ENCODE data around the gene CFDP1. TPM values are rescaled to one million over a fixed set of nuclear protein-coding genes. Genes with fewer than 3 reads are reported as not detected.

The CFDP1 gene
- total RNA-seq, 1 donor from 2014 or later: 49.0 TPM

DNA sequence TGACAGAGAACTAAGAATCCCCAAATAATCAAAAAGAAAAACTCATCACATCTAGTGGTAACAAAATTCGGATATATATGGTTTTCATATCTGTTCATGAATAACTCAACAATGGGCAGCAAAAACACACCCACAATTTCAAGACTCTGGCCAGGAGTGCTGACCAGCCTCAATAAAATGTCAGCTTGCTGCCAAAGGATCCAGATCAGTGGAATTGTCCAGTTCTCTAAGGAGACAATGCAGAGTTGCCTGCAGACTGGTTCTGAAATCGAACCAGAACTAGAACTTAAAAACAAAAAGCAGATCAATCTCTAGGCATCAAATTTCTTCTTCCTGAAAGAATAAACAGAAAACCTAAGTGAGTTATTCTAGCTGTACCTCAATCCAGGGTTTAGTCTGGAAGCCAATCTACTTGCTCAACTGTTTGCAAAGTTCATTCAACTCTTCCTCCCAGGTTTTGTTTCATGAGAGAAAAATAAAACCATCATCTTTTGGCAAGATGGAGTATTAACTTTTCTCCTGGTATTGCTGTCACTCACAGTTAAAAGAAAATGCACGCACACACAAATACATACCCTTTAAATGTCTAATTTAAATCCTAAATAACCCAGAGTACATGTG lies 61.0 kb downstream of the CFDP1 start:
- H3K4me1 ChIP-seq: peaks cover 5% of the 10 kb centered on the region
- no peak for TF ChIP-seq CTCF (IDR thresholded peaks at IDR 0.05)
- intact Hi-C loops (cut with DNase I): no loop called here
- DNase-seq (no peak), ATAC-seq (no peak)
- no peak overlapping the region for H3K27ac ChIP-seq
- peaks cover 12% of the 10 kb centered on the region for H3K36me3 ChIP-seq
- no peaks in the 10 kb centered on the region for H3K9me3 ChIP-seq
- no peak overlapping the region for H3K4me3 ChIP-seq
- H3K27me3 ChIP-seq: no peaks in the 10 kb centered on the region

DNA sequence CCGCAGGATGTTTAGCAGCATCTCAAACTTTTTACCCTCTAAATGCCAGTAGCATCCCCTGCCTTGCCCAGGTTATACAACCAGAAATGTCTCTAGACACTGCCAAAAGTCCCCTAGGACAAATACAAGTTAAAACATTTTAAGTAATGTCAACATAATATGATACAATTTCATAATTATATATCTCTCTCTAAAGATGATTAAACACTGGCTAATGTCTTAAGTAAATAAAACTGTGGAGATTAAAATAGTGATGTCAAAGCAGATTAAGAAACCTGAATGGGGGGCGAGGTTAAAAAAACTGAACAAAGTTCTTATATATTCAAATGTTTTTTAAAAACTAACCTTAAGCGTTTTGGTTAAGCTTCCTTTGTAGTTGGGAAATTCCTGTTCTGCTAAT lies 62.1 kb downstream of the CFDP1 start:
- H3K9me3 ChIP-seq: no peaks in the 10 kb centered on the region
- DNase-seq (no peak), ATAC-seq (no peak)
- peaks cover 12% of the 10 kb centered on the region for H3K36me3 ChIP-seq
- TF ChIP-seq CTCF (IDR thresholded peaks at IDR 0.05): no peak
- no peak overlapping the region for H3K4me3 ChIP-seq
- no peaks in the 10 kb centered on the region for H3K27me3 ChIP-seq
- no peaks in the 10 kb centered on the region for H3K4me1 ChIP-seq
- intact Hi-C loops (cut with DNase I): no loop called here
- H3K27ac ChIP-seq: no peak overlapping the region

DNA sequence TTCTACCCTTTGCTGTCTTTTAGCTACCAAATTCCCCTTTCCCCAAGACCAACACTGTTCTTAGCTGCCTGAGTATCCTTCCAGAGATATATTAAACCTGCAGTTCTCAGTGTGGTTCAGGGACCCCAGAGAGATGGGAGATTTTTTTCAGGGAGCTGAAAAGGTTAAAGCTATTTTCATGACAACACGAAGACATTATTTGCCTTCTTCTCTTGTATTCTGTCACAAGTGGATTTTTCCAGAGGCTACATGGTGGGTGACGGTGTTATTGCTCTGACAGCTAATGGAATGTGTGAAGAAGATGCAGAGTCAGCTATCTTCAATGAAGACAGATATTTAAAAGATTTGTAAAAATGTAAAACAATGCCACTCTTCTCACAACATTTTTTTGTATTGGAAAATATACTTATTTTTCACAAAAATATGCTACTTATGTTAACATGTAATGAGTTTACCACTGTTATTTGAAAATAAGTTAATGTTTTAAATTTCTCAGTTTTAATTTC lies 69.0 kb downstream of the CFDP1 start:
- H3K36me3 ChIP-seq: no peaks in the 10 kb centered on the region
- H3K9me3 ChIP-seq: no peaks in the 10 kb centered on the region
- DNase-seq (no peak), ATAC-seq (no peak)
- H3K27me3 ChIP-seq: no peaks in the 10 kb centered on the region
- TF ChIP-seq CTCF (IDR thresholded peaks at IDR 0.05): no peak
- H3K27ac ChIP-seq: no peak overlapping the region
- no peaks in the 10 kb centered on the region for H3K4me1 ChIP-seq
- intact Hi-C loops (cut with DNase I): no loop called here
- H3K4me3 ChIP-seq: no peak overlapping the region

DNA sequence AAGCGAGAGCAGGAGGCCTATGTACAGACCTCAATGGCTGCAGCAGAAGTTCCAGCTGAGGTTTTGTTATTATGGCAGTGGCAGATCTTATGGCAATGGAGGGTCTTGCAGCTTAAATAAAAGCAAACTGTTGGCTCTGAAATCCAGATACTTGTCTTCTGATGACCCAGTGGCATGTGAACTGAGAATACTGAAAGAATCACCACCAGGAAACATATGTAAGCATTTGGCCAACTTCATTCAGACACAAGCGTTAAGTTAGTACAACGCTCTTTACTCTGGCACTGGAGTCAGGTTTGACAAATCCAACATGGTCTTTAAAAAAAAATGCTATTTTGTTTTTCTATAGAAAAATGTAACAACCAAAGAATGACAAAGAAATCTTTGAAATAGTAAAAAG lies 70.5 kb downstream of the CFDP1 start:
- Histone ChIP-seq H3K9me3 (no peaks in the 10 kb centered on the region), H3K4me3 (no peak overlapping the region), H3K27ac (no peak overlapping the region), H3K4me1 (peaks cover 9% of the 10 kb centered on the region), H3K36me3 (no peaks in the 10 kb centered on the region), H3K27me3 (no peaks in the 10 kb centered on the region)
- no peak for TF ChIP-seq CTCF (IDR thresholded peaks at IDR 0.05)
- no peak for ATAC-seq
- intact Hi-C loops (cut with DNase I): no loop called here
- DNase-seq: no peak

GRCh38 chr16:75361936-75362335 lies 71.4 kb downstream of the CFDP1 start:
- H3K27ac ChIP-seq: no peak overlapping the region
- TF ChIP-seq CTCF (IDR thresholded peaks at IDR 0.05): no peak

GRCh38 chr16:75354170-75354569 lies 79.1 kb downstream of the CFDP1 start:
- H3K9me3 ChIP-seq: no peaks in the 10 kb centered on the region
- H3K4me3 ChIP-seq: no peak overlapping the region
- H3K27ac ChIP-seq: no peak overlapping the region
- H3K4me1 ChIP-seq: peaks cover 10% of the 10 kb centered on the region
- TF ChIP-seq CTCF (IDR thresholded peaks at IDR 0.05): no peak
- intact Hi-C loops (cut with DNase I): no loop called here
- ATAC-seq: no peak
- DNase-seq: no peak
- H3K27me3 ChIP-seq: no peaks in the 10 kb centered on the region
- no peaks in the 10 kb centered on the region for H3K36me3 ChIP-seq

More at GRCh38 chr16:75361936-75362335, 71.4 kb downstream of the CFDP1 start:
- ATAC-seq: peak; percentile 79
- no peaks in the 10 kb centered on the region for H3K27me3 ChIP-seq
- peaks cover 10% of the 10 kb centered on the region for H3K4me1 ChIP-seq
- no peak for DNase-seq
- no peaks in the 10 kb centered on the region for H3K9me3 ChIP-seq
- no peaks in the 10 kb centered on the region for H3K36me3 ChIP-seq
- intact Hi-C loops (cut with DNase I): no loop called here
- H3K4me3 ChIP-seq: no peak overlapping the region
